Daoy (cell line): ENCODE measurements around the gene GDF9. TPM values are rescaled to one million over a fixed set of nuclear protein-coding genes. Genes with fewer than 3 reads are reported as not detected.

Experiments used
- DNase-seq: peaks from one replicate; pipeline ENCODE4 v3.0.0-alpha.2; 2015; ENCODE audit warnings: low read depth
- total RNA-seq: library from RNA; depleted of rRNA; stranded (reverse); fragments of >200 nt; shearing (Covaris generic); gene quantifications from 2 replicates; pipeline ENCODE4 v1.2.3, GENCODE V29; 2014; rRNA removed

Gene GDF9, protein sequence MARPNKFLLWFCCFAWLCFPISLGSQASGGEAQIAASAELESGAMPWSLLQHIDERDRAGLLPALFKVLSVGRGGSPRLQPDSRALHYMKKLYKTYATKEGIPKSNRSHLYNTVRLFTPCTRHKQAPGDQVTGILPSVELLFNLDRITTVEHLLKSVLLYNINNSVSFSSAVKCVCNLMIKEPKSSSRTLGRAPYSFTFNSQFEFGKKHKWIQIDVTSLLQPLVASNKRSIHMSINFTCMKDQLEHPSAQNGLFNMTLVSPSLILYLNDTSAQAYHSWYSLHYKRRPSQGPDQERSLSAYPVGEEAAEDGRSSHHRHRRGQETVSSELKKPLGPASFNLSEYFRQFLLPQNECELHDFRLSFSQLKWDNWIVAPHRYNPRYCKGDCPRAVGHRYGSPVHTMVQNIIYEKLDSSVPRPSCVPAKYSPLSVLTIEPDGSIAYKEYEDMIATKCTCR
- total RNA-seq = 0.17 TPM in 1 of 2 replicates, not detected in the other

DNA sequence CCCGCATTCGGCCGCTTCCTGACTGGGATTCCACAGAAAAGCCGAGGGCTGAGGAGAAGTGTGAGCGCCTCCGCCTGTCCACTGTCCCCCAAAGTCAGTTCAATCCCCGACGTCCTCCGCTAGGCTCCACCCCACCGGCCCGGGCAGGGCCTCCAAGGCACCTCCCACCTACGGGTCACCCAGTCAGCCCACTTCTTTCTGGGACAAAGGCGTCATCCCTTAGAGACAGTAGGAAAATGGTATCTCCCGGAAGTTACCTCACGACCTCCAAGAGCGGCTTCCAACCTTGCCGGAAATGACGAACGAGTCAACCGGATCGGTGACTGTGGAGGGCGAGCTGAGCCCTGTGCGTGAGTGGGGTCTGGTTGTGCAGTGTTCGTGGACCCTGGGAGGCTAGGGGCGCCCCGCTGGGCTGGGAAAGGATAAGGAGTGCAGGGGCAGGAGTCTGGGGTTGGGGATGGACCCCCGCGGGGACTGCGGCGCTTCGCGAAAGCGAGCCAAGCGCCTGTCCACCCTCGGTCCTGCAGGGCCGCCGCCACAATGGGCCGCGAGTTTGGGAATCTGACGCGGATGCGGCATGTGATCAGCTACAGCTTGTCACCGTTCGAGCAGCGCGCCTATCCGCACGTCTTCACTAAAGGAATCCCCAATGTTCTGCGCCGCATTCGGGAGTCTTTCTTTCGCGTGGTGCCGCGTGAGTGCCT, at the start of gene GDF9, which contains the start of gene UQCRQ:
Gene GDF9 (minus strand): TSS at position 128 of the 704 bp plus-strand sequence. CDS start 1,936 bp downstream, outside the sequence.
Gene UQCRQ (plus strand): TSS at position 301 of the 704 bp plus-strand sequence. CDS start 240 bp downstream, at position 541.
- DNase-seq = peak; percentile 99

DNA sequence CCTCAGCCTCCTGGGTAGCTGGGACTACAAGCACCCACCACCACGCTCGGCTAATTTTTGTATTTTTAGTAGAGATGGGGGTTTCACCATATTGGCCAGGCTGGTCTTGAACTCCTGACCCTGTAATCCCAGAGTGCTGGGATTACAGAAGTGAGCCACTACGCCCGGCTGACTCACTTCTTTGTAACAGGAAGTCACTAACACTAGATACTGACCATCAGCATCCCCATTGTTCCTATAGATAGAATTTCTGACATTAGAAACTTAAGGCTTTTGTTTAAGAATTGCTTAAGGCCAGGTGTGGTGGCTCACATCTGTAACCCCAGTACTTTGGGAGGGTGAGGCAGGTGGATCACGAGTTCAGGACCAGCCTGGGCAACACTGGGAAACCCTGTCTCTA, 49.4 kb upstream of the GDF9 start:
- no peak for DNase-seq

DNA sequence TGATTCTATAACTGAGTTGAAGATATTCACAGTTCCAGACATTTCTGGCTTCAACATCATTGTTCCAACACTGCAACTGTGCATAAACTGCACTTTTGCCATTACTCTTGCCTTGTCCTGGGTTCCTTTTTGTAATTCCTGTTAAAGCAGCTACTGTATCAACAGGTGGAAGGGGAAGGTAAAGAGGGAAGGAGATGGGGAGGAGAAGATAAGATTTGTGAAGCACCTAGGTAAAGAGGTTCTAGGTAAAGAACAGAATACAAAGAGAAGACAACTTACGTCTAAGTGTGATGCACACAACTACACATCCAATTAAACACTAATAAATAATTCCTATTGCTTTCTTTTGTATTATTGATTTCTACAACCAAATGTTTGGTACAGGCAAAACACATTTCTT, 43.4 kb upstream of the GDF9 start:
- DNase-seq = no peak

DNA sequence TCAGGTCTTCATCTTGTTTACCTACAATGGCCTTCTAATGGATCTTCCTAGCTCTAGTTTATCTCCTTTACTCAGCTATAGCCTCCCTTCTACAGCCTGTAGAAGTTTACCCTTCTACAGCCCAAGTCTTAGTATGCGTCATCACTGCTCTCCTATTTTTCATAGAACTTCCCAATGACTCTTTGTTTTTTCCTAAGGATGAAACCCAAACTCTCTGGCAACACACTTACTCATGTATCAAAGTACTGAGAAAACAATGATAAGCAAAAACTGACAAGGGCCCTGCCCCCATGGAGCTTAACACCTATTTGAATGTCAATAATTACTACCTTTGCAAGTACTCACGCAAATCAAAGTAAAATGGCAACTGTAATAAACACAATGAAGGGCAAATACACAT, 40.9 kb upstream of the GDF9 start:
- no peak for DNase-seq

DNA sequence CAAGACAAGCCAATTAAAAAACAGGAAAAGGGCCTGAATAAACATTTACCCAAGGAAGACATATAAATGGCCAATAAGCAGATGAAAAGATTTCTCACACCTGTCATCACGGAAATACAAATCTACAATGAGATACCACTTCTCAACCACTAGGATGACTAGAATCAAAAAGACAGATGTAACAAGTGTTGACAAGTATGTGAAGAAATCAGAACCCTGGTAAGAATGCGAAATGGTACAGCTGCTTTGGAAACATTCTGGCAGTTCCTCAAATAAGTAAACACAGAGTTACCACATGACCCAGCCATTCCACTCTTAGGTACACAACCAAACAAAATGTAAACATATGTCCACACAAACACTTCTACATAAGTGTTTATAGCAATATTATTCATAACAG, 39.7 kb upstream of the GDF9 start:
- no peak for DNase-seq

DNA sequence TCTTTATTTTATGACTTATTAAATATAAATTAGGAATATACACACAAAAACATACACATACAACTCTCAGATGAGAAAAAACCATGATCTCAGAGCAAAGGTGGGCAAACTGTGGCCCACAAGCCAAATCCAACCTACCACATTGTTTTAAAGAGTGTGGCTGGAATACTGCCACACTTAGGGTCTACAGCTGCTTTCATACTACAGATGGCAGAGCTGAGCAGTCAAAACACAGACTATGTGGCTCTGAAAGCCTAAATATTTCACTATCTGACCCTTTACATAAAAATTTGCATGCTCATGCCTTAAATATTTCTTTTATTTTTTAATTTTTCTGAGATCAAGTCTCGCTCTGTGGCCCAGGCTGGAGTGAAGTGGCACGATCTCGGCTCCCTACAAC, 35.5 kb upstream of the GDF9 start:
- no peak for DNase-seq

DNA sequence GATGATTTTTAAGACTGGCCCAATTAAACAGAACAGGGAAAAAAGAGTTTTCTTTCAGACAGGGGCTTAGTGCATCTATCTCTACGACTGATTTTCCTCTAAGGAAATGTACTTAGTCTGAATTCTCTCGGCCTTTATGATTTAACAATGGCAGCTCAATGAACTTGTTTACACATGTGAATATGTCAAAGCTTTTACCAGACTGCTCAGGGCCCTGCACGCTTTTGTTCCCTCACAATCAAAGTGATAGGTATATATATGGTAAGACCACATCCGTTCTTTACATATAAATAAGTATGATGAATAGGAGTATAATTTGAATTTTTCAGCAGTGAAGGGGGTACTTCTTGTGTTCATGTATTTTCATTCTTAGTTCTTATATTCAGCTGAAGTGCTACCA, 34.8 kb upstream of the GDF9 start:
- no peak for DNase-seq

DNA sequence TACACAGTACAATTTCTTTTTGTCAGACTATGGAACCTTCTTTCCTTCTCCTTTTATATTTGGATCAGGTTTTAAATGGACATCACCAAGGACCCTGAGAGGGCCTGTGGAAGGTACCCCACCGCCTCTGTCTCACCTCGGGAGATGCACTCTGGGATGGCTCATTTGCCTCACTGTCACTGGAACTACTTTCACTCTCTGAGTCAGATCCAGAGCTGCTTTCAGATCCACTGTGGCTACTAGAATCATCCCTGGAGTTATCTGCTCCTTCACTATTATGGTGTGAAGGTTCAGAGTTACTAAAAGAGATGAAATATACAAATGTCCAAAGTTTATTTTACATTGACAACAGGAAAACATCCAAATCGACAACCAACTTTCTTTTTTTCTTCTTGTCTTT, 31.8 kb upstream of the GDF9 start:
- no peak for DNase-seq

DNA sequence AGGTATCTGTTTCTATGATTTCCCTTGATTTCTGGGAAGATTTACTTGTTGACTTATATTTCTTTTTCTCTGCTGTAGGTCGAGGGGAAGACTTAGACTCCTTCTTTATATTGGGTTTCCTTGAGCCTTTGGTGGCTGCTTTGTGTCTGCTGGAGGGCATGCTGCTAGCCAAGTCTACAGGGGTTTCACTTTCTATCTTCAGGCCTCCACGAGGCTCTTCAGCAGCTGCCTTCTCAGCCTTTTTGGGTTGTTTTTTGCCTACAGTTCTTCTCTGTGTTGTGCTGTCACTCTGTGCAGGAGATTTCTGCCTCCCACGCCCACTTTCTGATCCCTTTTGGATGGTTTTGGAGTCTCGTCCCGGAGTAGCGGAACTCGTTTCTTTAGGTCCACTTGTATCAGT, 30.4 kb upstream of the GDF9 start:
- no peak for DNase-seq

DNA sequence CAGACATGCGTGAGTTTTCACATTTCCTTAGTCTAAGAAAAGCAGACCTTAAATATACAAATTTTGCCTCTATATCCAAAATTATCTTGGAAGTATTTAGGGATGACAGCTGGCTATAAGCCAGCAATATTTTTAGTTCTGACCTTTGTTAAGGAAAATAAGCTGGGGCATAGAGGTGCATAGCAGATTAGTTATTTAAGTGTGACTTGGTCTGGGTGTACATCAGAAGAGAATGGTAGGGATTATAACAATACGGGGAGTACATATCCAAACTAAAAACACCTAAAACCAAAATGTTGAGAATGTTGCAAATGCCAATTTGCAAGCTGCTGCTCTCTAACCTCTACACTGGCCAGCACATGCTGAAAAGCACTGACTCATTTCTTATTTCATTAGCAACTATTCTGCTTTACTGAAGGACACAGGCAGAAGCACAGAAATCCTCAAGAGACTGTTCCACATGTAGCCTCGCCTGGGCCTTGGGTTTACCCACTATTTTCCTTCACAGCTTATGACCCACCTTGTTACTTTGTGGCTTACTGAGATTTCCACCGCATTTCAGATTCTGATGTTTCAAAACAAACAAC, 29.5 kb upstream of the GDF9 start:
- no peak for DNase-seq

DNA sequence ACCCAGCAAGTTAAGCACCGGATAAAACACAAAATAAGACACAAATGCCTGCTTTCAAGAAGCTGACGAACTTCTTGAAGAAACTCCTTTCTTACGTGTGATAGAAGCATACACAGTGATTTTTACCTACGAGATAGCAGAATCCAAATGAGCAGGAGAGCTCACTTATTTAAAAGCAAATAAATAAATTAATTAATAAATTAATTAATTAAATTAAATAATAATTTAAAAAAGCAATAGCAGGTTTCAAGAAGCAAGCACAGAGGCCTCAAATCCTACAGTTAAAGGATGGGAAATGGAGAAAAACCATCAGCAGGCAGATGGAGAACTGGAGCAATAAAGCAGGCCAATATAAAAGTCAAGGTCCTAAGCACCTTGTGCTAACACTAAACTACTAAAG, 24.5 kb upstream of the GDF9 start:
- DNase-seq = no peak

DNA sequence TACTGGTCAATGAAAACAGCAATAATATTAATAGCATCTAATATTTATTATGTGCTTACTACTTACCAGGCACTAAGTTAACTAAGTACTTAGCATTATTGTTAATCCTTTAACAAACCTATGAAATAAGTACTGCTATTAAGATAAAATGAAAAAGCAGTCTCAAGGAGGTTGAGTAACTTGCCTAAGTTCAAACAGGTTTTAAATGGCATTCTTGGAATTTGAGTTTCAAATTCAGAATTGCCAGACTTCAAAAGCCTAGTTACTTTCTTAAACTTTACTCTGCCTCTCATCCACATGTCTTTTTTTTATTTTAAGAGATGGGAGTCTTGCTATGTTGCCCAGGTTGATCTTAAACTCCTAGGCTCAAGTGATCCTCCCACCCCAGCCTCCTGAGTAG, 23.2 kb upstream of the GDF9 start:
- no peak for DNase-seq

DNA sequence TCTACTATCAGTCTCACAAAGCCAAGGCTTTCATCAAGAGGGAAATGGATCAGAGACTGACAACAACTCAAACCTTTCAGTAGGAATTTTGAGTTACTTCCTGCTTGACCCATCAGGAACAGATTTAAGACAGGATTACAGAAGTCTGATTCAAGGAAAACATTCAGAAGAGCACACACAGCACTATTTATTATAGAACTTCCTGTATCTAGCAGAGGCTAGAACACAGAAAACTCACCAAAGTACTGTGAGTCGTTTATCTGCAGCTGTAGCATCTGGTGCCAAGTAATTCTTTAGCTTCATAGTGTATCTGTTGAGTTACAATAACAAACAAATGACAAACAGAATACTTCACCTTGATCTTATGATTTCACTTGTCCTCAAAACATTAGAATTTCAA, 21.0 kb upstream of the GDF9 start:
- no peak for DNase-seq

DNA sequence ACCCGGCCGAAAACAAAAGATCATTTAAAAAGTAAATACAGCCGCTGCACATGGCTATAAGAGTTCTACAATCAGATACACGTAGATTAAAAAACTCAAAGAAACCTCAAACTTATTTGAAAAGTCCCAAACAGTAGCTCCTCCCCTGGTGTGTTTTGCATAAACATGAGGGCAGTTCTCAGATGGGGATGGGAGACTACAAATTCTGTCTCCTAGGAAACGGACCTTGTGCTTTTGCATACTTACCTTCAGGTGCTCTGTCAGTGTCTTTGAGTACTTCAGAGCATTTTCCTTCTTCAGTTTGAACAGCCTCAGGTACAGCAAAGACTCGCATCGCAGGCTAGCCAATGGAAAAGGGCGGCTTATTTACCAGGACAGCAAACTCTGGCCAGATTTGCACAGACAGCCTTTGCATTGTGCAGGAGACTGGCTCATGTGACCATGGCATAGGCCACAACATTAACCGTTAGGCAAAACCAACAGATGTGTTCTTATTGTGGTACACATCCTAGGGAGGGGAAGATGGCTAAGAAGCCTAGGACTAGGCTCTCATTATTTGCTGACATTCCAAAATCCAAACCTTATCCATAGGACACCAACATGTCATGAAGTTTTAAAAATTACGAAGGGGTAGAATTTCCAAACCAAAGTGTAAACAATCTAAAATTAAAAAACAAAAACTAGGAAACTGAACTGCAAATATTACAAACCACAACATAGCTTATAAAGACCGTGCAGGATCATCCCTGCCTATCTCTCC, 20.0 kb upstream of the GDF9 start:
- DNase-seq = no peak

DNA sequence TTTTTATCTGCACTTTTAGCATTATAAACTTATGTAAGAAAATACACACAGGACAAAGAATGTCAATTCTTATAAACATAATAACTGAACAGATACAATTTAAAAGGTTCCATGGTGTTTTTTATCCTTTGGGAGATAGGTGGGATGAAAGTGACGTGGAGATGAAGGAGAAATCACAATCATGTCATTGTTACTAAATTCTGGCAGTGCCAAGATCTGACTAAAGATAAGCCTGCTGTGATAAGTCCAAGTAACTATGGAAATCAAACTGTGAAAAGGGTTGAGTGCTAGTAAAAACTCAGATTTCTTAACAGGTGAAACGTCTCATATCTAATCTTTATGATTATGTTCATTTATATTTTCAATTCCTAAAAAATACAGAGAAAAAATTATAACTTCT, 18.3 kb upstream of the GDF9 start:
- no peak for DNase-seq

DNA sequence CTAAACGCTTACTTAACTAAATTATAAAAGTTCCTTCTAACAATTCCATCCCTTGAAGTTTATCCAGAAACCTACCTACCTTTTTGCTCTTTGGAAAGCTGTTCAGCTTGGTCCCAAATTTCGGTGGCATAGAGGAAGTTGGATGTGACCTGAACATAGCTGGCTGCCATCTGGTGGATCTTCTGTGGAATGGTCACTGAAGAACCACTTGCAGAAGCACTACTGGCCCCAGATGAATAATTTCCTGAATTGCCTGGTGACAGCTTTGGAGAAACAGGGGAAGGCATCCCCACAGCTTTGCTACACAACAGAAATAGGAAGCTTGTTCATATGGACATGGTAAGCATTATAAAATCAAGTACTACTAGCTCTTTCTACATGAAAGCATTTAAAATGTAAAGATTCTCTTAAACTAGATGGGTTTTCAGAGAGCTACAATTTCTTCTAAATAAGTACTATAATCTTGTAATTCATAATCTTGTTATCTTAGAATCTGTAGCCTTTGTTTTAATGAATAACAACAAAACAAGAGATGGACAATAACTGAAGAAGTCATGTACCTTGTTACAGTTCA, 17.1 kb upstream of the GDF9 start:
- peak; percentile 63 for DNase-seq

DNA sequence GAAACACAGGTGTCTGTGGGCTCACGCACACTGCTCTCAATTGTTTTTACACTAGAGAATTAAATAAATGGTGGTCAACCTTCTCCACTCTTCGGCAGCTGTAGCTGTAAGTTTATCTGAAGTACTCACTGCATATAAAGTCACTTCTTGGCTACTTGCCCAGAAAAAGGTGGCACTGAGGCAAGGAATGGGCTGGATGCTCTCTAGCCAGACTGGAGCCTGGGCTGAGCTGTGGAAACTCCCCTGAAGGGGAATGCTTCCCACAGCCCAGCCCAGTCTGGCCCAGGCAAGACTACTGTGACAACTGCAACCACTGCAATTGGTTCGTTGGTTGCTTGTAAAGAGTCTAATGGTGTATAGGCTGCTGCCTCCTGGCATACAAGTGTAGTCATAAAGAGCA, 11.7 kb upstream of the GDF9 start:
- peak; percentile 19 for DNase-seq

DNA sequence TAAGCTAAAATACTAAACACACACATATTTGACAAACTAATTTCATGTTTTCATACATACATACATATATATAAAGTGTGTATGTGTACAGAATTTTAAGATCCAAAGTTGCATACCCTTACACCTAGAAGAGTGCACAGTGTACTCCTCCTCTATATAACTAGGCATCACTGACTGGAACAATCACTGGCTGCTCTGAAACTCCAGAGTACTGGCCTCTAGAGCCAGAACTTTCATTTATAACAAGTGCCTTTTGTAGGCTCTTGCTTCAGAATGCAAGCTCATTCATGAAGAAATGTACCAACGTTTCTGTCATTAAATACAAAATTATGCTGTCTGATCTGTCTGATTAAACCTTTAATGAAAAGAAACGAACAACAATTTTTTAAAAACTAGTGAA, 11.2 kb upstream of the GDF9 start:
- DNase-seq = no peak

DNA sequence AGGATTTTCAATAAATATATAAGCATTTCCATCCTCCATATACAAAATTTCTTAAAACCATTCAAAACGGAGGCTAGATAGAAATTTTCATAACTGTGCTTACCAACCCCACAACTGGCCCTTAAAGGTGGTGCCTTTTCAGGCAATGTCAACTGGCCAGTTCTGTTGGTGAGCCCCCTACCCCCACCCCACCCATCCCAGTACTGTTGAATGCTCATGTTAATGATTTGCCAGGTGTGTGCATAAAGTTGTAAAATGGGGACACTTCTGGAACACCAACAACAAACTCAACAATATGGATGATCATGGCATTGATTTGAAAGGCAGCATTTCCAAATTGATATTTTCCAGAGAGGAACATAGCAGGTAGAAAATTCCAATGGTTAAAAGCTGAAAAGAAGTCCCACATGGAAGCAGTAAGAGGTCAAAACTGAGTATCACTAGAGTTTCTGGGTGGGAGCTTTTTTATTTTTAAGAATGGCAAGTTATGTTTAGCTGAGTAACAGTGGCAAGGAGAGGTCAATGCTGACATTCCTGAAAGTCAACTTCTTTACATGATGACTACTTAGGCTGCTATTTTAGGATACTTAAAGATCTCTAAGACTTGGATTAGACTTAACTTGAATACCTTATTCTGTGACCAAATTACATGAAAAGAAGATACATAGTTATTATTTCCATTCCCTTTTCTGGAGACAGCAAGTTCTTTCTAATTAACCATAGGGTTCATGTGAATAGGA, 9.9 kb upstream of the GDF9 start:
- no peak for DNase-seq

DNA sequence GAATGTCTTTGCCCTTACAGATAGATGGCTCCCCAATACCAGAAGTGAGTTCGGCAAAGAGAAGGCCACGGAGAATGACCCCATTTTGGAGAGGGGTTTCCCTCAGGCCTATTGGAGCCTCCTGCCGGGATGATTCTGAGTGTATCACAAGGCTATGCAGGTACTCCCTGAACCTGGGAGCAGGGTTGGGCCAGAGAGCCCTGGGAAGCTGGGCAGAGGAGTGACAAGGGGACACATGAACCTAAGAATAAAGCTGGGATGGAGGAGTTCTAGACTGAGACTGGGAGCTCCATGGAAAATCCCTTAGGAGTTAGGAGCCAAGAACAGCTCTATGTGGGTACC, 7.6 kb upstream of the GDF9 start:
- no peak for DNase-seq
